Measurements from ENCODE around the gene RPL13. TPM values are rescaled to one million over a fixed set of nuclear protein-coding genes. Genes with fewer than 3 reads are reported as not detected.

Gene RPL13
- polyA plus RNA-seq, 1 donor from 2014 or later, result 2,685 TPM

- TF ChIP-seq CTCF (IDR thresholded peaks at IDR 0.05; ENCODE audit: poor library complexity, severe bottlenecking), result no peak
- no peak for TF ChIP-seq POLR2AphosphoS5 (IDR thresholded peaks at IDR 0.05)
Observed at GRCh38 chr16:89613231-89613953, 52.9 kb downstream of the RPL13 start, which contains the start of gene DPEP1 (continued).

- no peak for TF ChIP-seq CTCF (IDR thresholded peaks at IDR 0.05; ENCODE audit: poor library complexity, severe bottlenecking)
- no peak for TF ChIP-seq EZH2 (IDR thresholded peaks at IDR 0.05; ENCODE audit: borderline replicate concordance, insufficient read depth, low read length, poor library complexity, severe bottlenecking)
- TF ChIP-seq SMC3 (conservative IDR thresholded peaks at IDR 0.05; ENCODE audit: poor library complexity), result no peak
- TF ChIP-seq EP300 (conservative IDR thresholded peaks at IDR 0.05; ENCODE audit: poor library complexity, severe bottlenecking), result no peak
- TF ChIP-seq, protein P1, sequence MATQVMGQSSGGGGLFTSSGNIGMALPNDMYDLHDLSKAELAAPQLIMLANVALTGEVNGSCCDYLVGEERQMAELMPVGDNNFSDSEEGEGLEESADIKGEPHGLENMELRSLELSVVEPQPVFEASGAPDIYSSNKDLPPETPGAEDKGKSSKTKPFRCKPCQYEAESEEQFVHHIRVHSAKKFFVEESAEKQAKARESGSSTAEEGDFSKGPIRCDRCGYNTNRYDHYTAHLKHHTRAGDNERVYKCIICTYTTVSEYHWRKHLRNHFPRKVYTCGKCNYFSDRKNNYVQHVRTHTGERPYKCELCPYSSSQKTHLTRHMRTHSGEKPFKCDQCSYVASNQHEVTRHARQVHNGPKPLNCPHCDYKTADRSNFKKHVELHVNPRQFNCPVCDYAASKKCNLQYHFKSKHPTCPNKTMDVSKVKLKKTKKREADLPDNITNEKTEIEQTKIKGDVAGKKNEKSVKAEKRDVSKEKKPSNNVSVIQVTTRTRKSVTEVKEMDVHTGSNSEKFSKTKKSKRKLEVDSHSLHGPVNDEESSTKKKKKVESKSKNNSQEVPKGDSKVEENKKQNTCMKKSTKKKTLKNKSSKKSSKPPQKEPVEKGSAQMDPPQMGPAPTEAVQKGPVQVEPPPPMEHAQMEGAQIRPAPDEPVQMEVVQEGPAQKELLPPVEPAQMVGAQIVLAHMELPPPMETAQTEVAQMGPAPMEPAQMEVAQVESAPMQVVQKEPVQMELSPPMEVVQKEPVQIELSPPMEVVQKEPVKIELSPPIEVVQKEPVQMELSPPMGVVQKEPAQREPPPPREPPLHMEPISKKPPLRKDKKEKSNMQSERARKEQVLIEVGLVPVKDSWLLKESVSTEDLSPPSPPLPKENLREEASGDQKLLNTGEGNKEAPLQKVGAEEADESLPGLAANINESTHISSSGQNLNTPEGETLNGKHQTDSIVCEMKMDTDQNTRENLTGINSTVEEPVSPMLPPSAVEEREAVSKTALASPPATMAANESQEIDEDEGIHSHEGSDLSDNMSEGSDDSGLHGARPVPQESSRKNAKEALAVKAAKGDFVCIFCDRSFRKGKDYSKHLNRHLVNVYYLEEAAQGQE (IDR thresholded peaks at IDR 0.05; ENCODE audit: borderline replicate concordance), result no peak
- TF ChIP-seq POLR2AphosphoS5 (IDR thresholded peaks at IDR 0.05), result no peak
- no peak for TF ChIP-seq TAF1 (IDR thresholded peaks at IDR 0.05; ENCODE audit: low read depth)
- no peak for TF ChIP-seq MXI1 (conservative IDR thresholded peaks at IDR 0.05; ENCODE audit: poor library complexity, severe bottlenecking)
- TF ChIP-seq RAD21 (conservative IDR thresholded peaks at IDR 0.05), result no peak
Observed at GRCh38 chr16:89613954-89614459, 53.5 kb downstream of the RPL13 start.

More at GRCh38 chr16:89613954-89614459, 53.5 kb downstream of the RPL13 start:
- Histone ChIP-seq H4K20me1 (ENCODE audit: insufficient read depth) (no peaks in the 10 kb centered on the region), H3K9me2 (ENCODE audit: insufficient read depth, low read length) (no peaks in the 10 kb centered on the region), H3K27ac (ENCODE audit: low read length) (no peak overlapping the region), H3K79me2 (replicated peaks; ENCODE audit: insufficient read depth, low read length) (no peaks in the 10 kb centered on the region), H3K27me3 (ENCODE audit: insufficient read depth, low read depth, low read length) (no peaks in the 10 kb centered on the region), H3K9me3 (ENCODE audit: low read length) (no peaks in the 10 kb centered on the region), H2AFZ (ENCODE audit: low read depth, low read length) (no peak overlapping the region), H3F3A (ENCODE audit: insufficient read depth, low read length, poor library complexity, severe bottlenecking) (no peaks in the 10 kb centered on the region), H3K4me2 (ENCODE audit: low read length) (no peak overlapping the region), H3K4me3 (ENCODE audit: low read length) (no peak overlapping the region), H3K36me3 (ENCODE audit: insufficient read depth, low read length) (no peaks in the 10 kb centered on the region), H3K9ac (ENCODE audit: low read length) (no peak overlapping the region)

Small RNAs within 50 kb of the gene (small RNA-seq; reads per million reads assigned to genes)
- 0 reads per million in 3 experiments for gene SNORD68

Other genes starting within 250 kb of the RPL13 start
- 32.5 and 53.7 TPM in 2 replicates for gene ANKRD11, start 70.1 kb upstream of the RPL13 start, polyA plus RNA-seq
- 216 and 248 TPM in 2 replicates for gene SPG7, start 52.3 kb upstream of the RPL13 start, polyA plus RNA-seq
- 0.15 and 3.8 TPM in 2 replicates for gene CPNE7, start 15.1 kb downstream of the RPL13 start, polyA plus RNA-seq
- gene DPEP1, start 53.0 kb downstream of the RPL13 start, polyA plus RNA-seq, result 0.33 and 0.96 TPM in 2 replicates
- gene CHMP1A, start 97.0 kb downstream of the RPL13 start, polyA plus RNA-seq, result 113 and 150 TPM in 2 replicates
- 16.0 and 24.8 TPM in 2 replicates for gene SPATA33, start 97.2 kb downstream of the RPL13 start, polyA plus RNA-seq
- gene CDK10, start 126.0 kb downstream of the RPL13 start, polyA plus RNA-seq, result 126 and 161 TPM in 2 replicates
- 39.1 and 42.3 TPM in 2 replicates for gene SPATA2L, start 141.0 kb downstream of the RPL13 start, polyA plus RNA-seq
- 29.9 and 37.2 TPM in 2 replicates for gene VPS9D1, start 160.2 kb downstream of the RPL13 start, polyA plus RNA-seq
- gene ZNF276, start 160.9 kb downstream of the RPL13 start, polyA plus RNA-seq, result 31.8 and 35.4 TPM in 2 replicates

Data from neural cell (in vitro differentiated cells).